ENCODE data around the gene DGKG. TPM values are rescaled to one million over a fixed set of nuclear protein-coding genes. Genes with fewer than 3 reads are reported as not detected.
A peak's percentile ranks its signal among the peaks of the same experiment; 100 is the strongest.

Gene DGKG
- polyA plus RNA-seq, 1 of the 3 experiments (the other 2 are of a cell fraction): 0.12 TPM

DNA sequence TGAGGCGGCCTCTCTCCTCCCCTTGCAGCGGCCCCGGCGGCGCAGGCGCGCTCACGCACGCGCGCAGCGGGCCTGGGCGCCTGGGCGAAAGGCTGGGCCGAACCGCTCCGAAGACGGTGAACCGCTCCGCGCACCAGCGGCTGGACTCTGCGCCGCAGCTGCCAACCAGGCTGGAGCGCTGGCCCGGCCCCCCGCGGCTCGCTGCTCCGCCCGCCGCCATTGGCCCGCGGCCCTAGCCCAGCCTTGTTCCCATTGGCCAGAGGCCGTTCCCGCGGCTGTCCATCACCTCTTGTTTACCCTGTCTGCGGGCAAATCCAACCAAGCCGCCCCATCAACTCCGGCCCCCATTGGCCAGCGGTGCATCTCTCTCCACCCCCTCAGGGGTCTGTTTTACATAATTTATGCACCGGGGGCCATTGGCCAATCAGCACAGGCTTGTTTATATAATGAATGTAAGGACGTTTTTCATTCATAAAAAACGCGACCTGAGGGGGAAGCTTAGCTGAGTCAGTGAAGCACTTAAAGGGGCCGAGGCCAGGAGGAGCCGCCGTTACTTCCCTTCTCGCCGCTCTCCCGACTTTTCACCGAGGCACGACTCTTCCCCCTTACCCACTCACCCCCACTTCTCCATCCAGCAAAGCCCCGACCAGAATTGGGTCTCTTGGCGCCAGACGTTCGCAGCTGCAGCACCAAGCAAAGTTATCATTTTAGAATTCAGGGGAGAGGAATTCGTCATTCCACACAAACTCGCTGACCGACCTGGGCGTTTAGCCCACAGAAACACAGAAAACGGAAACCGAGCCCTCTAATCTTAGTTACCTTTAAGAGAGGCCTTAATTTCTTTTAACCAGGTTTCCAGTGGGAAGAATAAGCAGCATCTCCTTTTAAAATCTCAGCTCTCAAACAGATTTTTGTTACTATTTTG is 252.8 kb downstream of the DGKG start, which contains the start of gene ETV5:
Gene ETV5 (minus strand): TSS at position 149 of the 925 bp plus-strand sequence. CDS start 3,221 bp downstream, outside the sequence.
- ChIA-PET POLR2A (interaction anchor here (1.0 to 2.5 kb wide), 3 partner anchors 12 to 427 kb away, joined by 3 to 16 read pairs (median 4); no protein-coding TSS in a partner anchor), CTCF (interaction anchor here (0.5 to 2.6 kb wide), 10 partner anchors 11 to 1026 kb away, joined by 3 to 19 read pairs (median 3); no protein-coding TSS in a partner anchor)

More for the DNA sequence above, 252.8 kb downstream of the DGKG start, which contains the start of gene ETV5:
- H3K4me3 ChIP-seq (ENCODE audit: low read depth in 2 of 2, low read length in 1 of 2): peak within 1 kb of the TSS; percentile 83 to 96
- peak within 1 kb of the TSS; percentile 92 for H3K4me2 ChIP-seq
- H3K9me3 ChIP-seq: no peaks in the 10 kb centered on the region
- H3K9me2 ChIP-seq: no peaks in the 10 kb centered on the region
- H2AFZ ChIP-seq (ENCODE audit: low read depth): peak within 1 kb of the TSS; percentile 98
- H3K27me3 ChIP-seq (ENCODE audit: insufficient read depth): no peaks in the 10 kb centered on the region; the same call in 1 of the 2 replicates
- TF ChIP-seq GABPA (IDR thresholded peaks at IDR 0.05; ENCODE audit: low read depth) (no peak), RFX5 (IDR thresholded peaks at IDR 0.05; ENCODE audit: low read length) (peak; percentile 54; the same call in 1 of the 2 replicates), EP300 (IDR thresholded peaks at IDR 0.05; ENCODE audit: borderline replicate concordance in 1 of 2, low read depth in 1 of 2, low read length in 1 of 2) (no peak), YY1 (IDR thresholded peaks at IDR 0.05; ENCODE audit: low read depth) (0 out of 2 replicates have a peak, but pooled peaks have one; percentile 17), TAF1 (IDR thresholded peaks at IDR 0.05; ENCODE audit: borderline replicate concordance, low read depth, low read length) (peak; percentile 94), ELF1 (IDR thresholded peaks at IDR 0.05) (no peak), FOSL2 (IDR thresholded peaks at IDR 0.05; ENCODE audit: borderline replicate concordance, low read depth) (peak; percentile 61), EZH2phosphoT487 (IDR thresholded peaks at IDR 0.05; ENCODE audit: borderline replicate concordance, low read depth) (no peak), POLR2AphosphoS5 (IDR thresholded peaks at IDR 0.05; ENCODE audit: low read depth, low read length) (peak; percentile 67), NRF1 (IDR thresholded peaks at IDR 0.05; ENCODE audit: low read depth, low read length) (peak; percentile 76), NFIC (IDR thresholded peaks at IDR 0.05; ENCODE audit: borderline replicate concordance) (0 out of 2 replicates have a peak, but pooled peaks have one; percentile 4), MAX (IDR thresholded peaks at IDR 0.05; ENCODE audit: low read depth) (peak; percentile 57; the same call in 1 of the 2 replicates)
- TF ChIP-seq, protein P1, sequence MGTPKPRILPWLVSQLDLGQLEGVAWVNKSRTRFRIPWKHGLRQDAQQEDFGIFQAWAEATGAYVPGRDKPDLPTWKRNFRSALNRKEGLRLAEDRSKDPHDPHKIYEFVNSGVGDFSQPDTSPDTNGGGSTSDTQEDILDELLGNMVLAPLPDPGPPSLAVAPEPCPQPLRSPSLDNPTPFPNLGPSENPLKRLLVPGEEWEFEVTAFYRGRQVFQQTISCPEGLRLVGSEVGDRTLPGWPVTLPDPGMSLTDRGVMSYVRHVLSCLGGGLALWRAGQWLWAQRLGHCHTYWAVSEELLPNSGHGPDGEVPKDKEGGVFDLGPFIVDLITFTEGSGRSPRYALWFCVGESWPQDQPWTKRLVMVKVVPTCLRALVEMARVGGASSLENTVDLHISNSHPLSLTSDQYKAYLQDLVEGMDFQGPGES (IDR thresholded peaks at IDR 0.05; ENCODE audit: low read depth, low read length): peak; percentile 85
- TF ChIP-seq, protein P2, sequence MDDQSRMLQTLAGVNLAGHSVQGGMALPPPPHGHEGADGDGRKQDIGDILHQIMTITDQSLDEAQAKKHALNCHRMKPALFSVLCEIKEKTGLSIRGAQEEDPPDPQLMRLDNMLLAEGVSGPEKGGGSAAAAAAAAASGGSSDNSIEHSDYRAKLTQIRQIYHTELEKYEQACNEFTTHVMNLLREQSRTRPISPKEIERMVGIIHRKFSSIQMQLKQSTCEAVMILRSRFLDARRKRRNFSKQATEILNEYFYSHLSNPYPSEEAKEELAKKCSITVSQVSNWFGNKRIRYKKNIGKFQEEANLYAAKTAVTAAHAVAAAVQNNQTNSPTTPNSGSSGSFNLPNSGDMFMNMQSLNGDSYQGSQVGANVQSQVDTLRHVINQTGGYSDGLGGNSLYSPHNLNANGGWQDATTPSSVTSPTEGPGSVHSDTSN (IDR thresholded peaks at IDR 0.05): peak; percentile 100
- TF ChIP-seq, protein P3, sequence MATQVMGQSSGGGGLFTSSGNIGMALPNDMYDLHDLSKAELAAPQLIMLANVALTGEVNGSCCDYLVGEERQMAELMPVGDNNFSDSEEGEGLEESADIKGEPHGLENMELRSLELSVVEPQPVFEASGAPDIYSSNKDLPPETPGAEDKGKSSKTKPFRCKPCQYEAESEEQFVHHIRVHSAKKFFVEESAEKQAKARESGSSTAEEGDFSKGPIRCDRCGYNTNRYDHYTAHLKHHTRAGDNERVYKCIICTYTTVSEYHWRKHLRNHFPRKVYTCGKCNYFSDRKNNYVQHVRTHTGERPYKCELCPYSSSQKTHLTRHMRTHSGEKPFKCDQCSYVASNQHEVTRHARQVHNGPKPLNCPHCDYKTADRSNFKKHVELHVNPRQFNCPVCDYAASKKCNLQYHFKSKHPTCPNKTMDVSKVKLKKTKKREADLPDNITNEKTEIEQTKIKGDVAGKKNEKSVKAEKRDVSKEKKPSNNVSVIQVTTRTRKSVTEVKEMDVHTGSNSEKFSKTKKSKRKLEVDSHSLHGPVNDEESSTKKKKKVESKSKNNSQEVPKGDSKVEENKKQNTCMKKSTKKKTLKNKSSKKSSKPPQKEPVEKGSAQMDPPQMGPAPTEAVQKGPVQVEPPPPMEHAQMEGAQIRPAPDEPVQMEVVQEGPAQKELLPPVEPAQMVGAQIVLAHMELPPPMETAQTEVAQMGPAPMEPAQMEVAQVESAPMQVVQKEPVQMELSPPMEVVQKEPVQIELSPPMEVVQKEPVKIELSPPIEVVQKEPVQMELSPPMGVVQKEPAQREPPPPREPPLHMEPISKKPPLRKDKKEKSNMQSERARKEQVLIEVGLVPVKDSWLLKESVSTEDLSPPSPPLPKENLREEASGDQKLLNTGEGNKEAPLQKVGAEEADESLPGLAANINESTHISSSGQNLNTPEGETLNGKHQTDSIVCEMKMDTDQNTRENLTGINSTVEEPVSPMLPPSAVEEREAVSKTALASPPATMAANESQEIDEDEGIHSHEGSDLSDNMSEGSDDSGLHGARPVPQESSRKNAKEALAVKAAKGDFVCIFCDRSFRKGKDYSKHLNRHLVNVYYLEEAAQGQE (IDR thresholded peaks at IDR 0.05; ENCODE audit: low read depth, low read length): peak; percentile 57; the same call in 1 of the 2 replicates
- peaks cover 18 to 22% of the 10 kb centered on the region in 2 experiments for H3K4me1 ChIP-seq (ENCODE audit: control insufficient read depth in 1 of 2, insufficient read depth in 2 of 2, low read depth in 1 of 2, low read length in 1 of 2)
- H3K79me2 ChIP-seq (ENCODE audit: insufficient read depth): peaks cover 43% of the 10 kb centered on the region
- peak; percentile 96 for DNase-seq
- under 1% methylated on average over 25 of the region's 63 CpGs for WGBS (ENCODE audit: low lambda C conversion rate)
- H4K20me1 ChIP-seq (ENCODE audit: insufficient read depth): no peaks in the 10 kb centered on the region
- peak within 1 kb of the TSS; percentile 93 to 97 for H3K27ac ChIP-seq (ENCODE audit: low read depth in 2 of 2, low read length in 1 of 2)
- H3K36me3 ChIP-seq (replicated peaks in 1 of 2; ENCODE audit: control insufficient read depth in 1 of 2, insufficient read depth in 2 of 2, low read length in 1 of 2): peaks cover 5 to 6% of the 10 kb centered on the region in 2 experiments
- peaks cover 15% of the 10 kb centered on the region for H3F3A ChIP-seq (replicated peaks; ENCODE audit: insufficient read depth)
- peak within 1 kb of the TSS; percentile 94 for H3K9ac ChIP-seq
